Glutamatergic neuron (in vitro differentiated cells): ENCODE measurements around the gene FGF16. TPM values are rescaled to one million over a fixed set of nuclear protein-coding genes. Genes with fewer than 3 reads are reported as not detected.
A peak's percentile ranks its signal among the peaks of the same experiment; 100 is the strongest.
"Not testable (repeated sequence)": the region's sequence is repeated elsewhere in the genome, so short reads cannot be mapped to it uniquely, and the experiment has no call there.

Source experiments
- DNase-seq: peaks from one replicate; pipeline ENCODE4 v3.0.0; 2022
- H3K27ac Mint-ChIP-seq: one replicate; pipeline ENCODE4 v1.8.0; 2020; ENCODE audit warnings: mild to moderate bottlenecking, mixed read lengths, inconsistent platforms; ENCODE audit not compliant: unreplicated experiment
- H3K27me3 Mint-ChIP-seq: one replicate; pipeline ENCODE4 v1.8.0; 2020; ENCODE audit warnings: mild to moderate bottlenecking, moderate library complexity, mixed read lengths, inconsistent platforms; ENCODE audit not compliant: unreplicated experiment
- H3K36me3 Mint-ChIP-seq: one replicate; pipeline ENCODE4 v1.8.0; 2020; ENCODE audit warnings: mild to moderate bottlenecking, mixed read lengths, inconsistent platforms; ENCODE audit not compliant: unreplicated experiment
- H3K4me1 Mint-ChIP-seq: one replicate; pipeline ENCODE4 v1.8.0; 2020; ENCODE audit warnings: mild to moderate bottlenecking, low read depth, mixed read lengths, inconsistent platforms; ENCODE audit not compliant: unreplicated experiment
- H3K4me3 Mint-ChIP-seq: one replicate; pipeline ENCODE4 v1.8.0; 2020; ENCODE audit warnings: mild to moderate bottlenecking, mixed read lengths, inconsistent platforms; ENCODE audit not compliant: unreplicated experiment
- H3K9me3 Mint-ChIP-seq: one replicate; pipeline ENCODE4 v1.8.0; 2020; ENCODE audit warnings: mild to moderate bottlenecking, moderate library complexity, mixed read lengths, inconsistent platforms; ENCODE audit not compliant: unreplicated experiment
- long read RNA-seq: library from polyadenylated mRNA; unstranded; transcript quantifications from one replicate; pipeline ENCODE4 v2.0.0, GENCODE V29; 2020; ENCODE audit not compliant: unreplicated experiment
- total RNA-seq: library from RNA; stranded (reverse); fragmentation: NEBNext Ultra II Directional; extraction: Animal tissue kit (Norgen Biotek cat#: 25700); gene quantifications from one replicate; pipeline ENCODE4 v1.2.1, GENCODE V29; 2021; ENCODE audit not compliant: unreplicated experiment
- TF ChIP-seq, protein P1 (sequence below): fragments of 200-600 bp; sonication (generic); IDR thresholded peaks from one replicate; pipeline ENCODE4 v1.5.0; 2021; ENCODE audit not compliant: partially characterized antibody, unreplicated experiment

The FGF16 gene
- not detected for total RNA-seq
- long read RNA-seq, result 0 reads

DNA sequence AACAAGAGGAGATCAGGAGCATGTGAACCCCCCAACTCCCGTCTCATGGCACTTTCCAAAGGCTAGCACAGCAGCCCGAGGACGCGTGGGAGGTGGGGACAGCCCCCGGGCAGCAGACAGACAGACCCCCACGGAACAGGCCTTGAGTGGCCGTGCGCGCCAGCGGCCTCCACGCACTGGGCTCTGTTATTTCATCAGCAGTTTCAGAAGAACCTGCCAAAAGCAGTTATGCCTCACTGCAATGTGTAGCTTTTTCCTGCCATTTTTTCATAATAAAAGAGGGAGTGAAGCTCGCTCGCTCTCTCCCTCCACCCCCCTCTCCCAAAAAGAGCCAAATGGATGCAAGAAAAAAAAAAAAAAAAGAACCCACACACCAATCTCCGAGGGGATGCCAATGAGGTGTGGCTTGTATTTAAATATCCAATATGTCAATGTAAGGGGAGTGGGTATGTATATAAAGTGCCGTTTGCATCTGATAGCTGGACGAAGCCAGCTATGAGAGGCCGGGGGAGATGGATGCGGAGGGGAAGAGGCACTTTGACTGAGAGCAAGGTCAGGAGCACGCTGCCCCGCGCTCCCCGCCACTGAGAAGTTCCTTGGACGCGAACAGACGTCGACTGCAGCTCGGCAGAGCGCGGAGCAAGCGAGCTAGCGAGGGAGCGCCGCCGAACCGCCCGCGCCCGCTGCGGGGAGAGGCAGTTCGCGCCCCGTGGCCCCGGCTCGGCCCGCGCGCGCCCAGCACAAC lies at the start of gene FGF16:
Gene FGF16 (plus strand): TSS at position 482 of the 745 bp plus-strand sequence. CDS start 286 bp downstream, outside the sequence.
- no peaks in the 10 kb centered on the region for H3K36me3 Mint-ChIP-seq
- H3K9me3 Mint-ChIP-seq, result peaks cover 1% of the 10 kb centered on the region
- H3K27ac Mint-ChIP-seq, result no peak within 1 kb of the TSS
- DNase-seq, result peak; percentile 22
- TF ChIP-seq, protein P1, sequence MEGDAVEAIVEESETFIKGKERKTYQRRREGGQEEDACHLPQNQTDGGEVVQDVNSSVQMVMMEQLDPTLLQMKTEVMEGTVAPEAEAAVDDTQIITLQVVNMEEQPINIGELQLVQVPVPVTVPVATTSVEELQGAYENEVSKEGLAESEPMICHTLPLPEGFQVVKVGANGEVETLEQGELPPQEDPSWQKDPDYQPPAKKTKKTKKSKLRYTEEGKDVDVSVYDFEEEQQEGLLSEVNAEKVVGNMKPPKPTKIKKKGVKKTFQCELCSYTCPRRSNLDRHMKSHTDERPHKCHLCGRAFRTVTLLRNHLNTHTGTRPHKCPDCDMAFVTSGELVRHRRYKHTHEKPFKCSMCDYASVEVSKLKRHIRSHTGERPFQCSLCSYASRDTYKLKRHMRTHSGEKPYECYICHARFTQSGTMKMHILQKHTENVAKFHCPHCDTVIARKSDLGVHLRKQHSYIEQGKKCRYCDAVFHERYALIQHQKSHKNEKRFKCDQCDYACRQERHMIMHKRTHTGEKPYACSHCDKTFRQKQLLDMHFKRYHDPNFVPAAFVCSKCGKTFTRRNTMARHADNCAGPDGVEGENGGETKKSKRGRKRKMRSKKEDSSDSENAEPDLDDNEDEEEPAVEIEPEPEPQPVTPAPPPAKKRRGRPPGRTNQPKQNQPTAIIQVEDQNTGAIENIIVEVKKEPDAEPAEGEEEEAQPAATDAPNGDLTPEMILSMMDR, result no peak
- H3K4me3 Mint-ChIP-seq, result peak within 1 kb of the TSS; percentile 81
- peaks cover 5% of the 10 kb centered on the region for H3K4me1 Mint-ChIP-seq
- peaks cover 5% of the 10 kb centered on the region for H3K27me3 Mint-ChIP-seq

DNA sequence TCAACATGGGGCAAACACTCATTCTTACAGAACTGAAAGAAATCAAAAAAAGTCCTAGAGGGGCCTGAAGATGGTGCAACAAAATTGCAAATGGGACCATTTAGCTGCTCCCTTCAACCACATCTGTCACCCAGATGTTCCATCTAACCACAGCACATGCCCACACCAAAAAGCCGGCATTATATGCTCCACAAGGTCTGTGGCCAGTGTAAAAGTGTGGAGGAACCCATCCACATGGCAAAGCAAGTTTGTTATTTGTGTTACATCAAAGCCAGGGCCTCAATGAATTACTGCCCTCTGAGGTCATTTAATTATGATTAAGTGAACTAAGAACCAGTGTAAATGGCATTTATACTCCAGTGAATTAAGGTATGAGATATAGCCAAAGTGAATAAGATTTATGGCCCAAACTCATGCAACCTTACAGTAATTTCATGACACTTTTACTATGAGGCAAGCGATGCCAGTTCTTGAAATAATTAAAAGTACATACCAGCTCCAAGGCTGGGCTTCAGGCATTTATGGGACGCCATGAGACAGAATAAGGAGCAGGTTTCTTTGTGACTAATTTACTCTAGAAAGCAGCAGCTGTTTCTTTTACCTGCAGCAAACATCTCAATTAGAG lies 48.7 kb upstream of the FGF16 start:
- H3K4me1 Mint-ChIP-seq, result no peaks in the 10 kb centered on the region

DNA sequence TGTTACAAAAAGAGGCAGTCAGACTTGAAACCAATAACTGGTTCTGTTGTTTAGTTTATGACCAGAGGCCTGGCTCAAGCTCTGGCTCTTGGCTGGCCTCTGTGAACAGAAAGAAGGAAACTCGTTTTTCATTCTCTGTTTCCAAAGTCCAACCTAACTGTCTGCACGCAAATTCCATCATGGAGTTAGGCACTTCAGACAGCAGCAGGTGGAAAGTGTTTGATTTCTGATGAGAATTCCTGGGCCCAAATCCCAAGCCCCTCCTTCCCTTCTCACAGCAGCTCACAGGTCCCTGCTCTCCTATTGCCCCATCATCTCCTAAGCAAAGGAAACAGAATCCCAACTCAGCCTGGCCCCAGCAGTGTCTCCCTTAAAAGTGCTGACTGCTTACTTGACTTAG lies 42.8 kb upstream of the FGF16 start:
- Mint-ChIP-seq H3K4me3 (no peak overlapping the region), H3K9me3 (no peaks in the 10 kb centered on the region), H3K36me3 (no peaks in the 10 kb centered on the region), H3K27me3 (peaks cover 2% of the 10 kb centered on the region), H3K27ac (no peak overlapping the region), H3K4me1 (no peaks in the 10 kb centered on the region)
- TF ChIP-seq, protein P1, result no peak
- DNase-seq, result no peak

More for the DNA sequence above, 48.7 kb upstream of the FGF16 start:
- Mint-ChIP-seq H3K27ac (no peak overlapping the region), H3K36me3 (no peaks in the 10 kb centered on the region), H3K9me3 (peaks cover 2% of the 10 kb centered on the region), H3K4me3 (no peak overlapping the region), H3K27me3 (no peaks in the 10 kb centered on the region)
- no peak for DNase-seq
- TF ChIP-seq, protein P1, result no peak

- not testable (repeated sequence) for H3K4me3 Mint-ChIP-seq, DNase-seq, H3K4me1 Mint-ChIP-seq, H3K27ac Mint-ChIP-seq, H3K36me3 Mint-ChIP-seq, H3K27me3 Mint-ChIP-seq, H3K9me3 Mint-ChIP-seq
Measured at GRCh38 chrX:77407821-77408220, 39.4 kb upstream of the FGF16 start.

DNA sequence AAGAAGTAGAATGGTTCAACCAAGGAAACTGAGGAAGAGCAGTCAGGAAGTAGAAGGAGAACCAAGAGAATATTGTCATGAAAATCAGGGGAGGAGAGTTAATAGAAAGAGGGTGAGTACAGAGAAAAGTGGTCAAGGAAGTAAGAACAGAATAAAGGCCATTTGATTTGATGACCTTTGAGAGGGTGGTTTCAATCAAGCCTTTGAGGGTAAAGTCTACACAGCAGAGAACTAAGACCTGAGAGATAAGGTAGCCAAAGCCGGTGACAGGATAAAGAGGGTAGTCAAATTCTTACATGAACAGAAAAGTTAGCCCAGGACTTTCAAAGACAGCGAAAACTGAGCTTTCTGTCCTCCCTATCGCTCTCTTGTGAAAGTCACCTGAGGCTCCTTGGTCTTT lies 34.6 kb upstream of the FGF16 start:
- H3K4me1 Mint-ChIP-seq, result no peaks in the 10 kb centered on the region
- peaks cover 2% of the 10 kb centered on the region for H3K27me3 Mint-ChIP-seq
- no peak overlapping the region for H3K27ac Mint-ChIP-seq
- H3K4me3 Mint-ChIP-seq, result no peak overlapping the region
- H3K36me3 Mint-ChIP-seq, result no peaks in the 10 kb centered on the region
- peaks cover 2% of the 10 kb centered on the region for H3K9me3 Mint-ChIP-seq
- TF ChIP-seq, protein P1, result no peak
- DNase-seq, result no peak
